ENCODE data around the gene TSC22D2.

Gene TSC22D2

GRCh38 chr3:150488867-150489266 is 80.8 kb downstream of the TSC22D2 start:
- Histone ChIP-seq H3K27me3 (ENCODE audit: low read length) (no peaks in the 10 kb centered on the region), H2AFZ (ENCODE audit: low read depth, low read length, severe bottlenecking) (peak overlapping the region; percentile 43), H3K79me2 (ENCODE audit: insufficient read depth, low read length) (no peaks in the 10 kb centered on the region), H3K9ac (ENCODE audit: low read length) (no peak overlapping the region), H4K20me1 (ENCODE audit: low read depth, low read length) (no peaks in the 10 kb centered on the region), H3F3A (ENCODE audit: insufficient read depth) (no peaks in the 10 kb centered on the region), H3K4me3 (ENCODE audit: insufficient read depth, low read length, poor library complexity, severe bottlenecking) (no peak overlapping the region), H3K36me3 (ENCODE audit: low read length) (no peaks in the 10 kb centered on the region), H3K4me2 (ENCODE audit: low read depth, low read length, poor library complexity, severe bottlenecking) (no peak overlapping the region), H3K9me3 (ENCODE audit: insufficient read depth, low read length) (no peaks in the 10 kb centered on the region), H3K27ac (ENCODE audit: low read depth, low read length) (no peak overlapping the region), H3K9me2 (replicated peaks; ENCODE audit: insufficient read depth, low read length) (no peaks in the 10 kb centered on the region)
- TF ChIP-seq EZH2phosphoT487 (conservative IDR thresholded peaks at IDR 0.05; ENCODE audit: low read length) (no peak), CTCF (IDR thresholded peaks at IDR 0.05; ENCODE audit: insufficient read depth, low read length, poor library complexity, severe bottlenecking) (no peak)

GRCh38 chr3:150490277-150490986 is 82.3 kb downstream of the TSC22D2 start:
- H3K9me3 ChIP-seq (ENCODE audit: insufficient read depth, low read length): no peaks in the 10 kb centered on the region
- H3K27me3 ChIP-seq (ENCODE audit: low read length): no peaks in the 10 kb centered on the region

GRCh38 chr3:150494411-150494977 is 86.4 kb downstream of the TSC22D2 start:
- no peaks in the 10 kb centered on the region for H3K9me3 ChIP-seq (ENCODE audit: insufficient read depth, low read length)
- no peaks in the 10 kb centered on the region for H3K27me3 ChIP-seq (ENCODE audit: low read length)
- no peak overlapping the region for H3K9ac ChIP-seq (ENCODE audit: low read length)
- H3K4me2 ChIP-seq (ENCODE audit: low read depth, low read length, poor library complexity, severe bottlenecking): no peak overlapping the region
- no peaks in the 10 kb centered on the region for H3F3A ChIP-seq (ENCODE audit: insufficient read depth)
- TF ChIP-seq EZH2phosphoT487 (conservative IDR thresholded peaks at IDR 0.05; ENCODE audit: low read length) (no peak), CTCF (IDR thresholded peaks at IDR 0.05; ENCODE audit: insufficient read depth, low read length, poor library complexity, severe bottlenecking) (no peak)
- no peaks in the 10 kb centered on the region for H4K20me1 ChIP-seq (ENCODE audit: low read depth, low read length)
- no peak overlapping the region for H3K4me3 ChIP-seq (ENCODE audit: insufficient read depth, low read length, poor library complexity, severe bottlenecking)
- no peak overlapping the region for H3K27ac ChIP-seq (ENCODE audit: low read depth, low read length)
- H3K9me2 ChIP-seq (replicated peaks; ENCODE audit: insufficient read depth, low read length): no peaks in the 10 kb centered on the region
- H3K79me2 ChIP-seq (ENCODE audit: insufficient read depth, low read length): no peaks in the 10 kb centered on the region
- H2AFZ ChIP-seq (ENCODE audit: low read depth, low read length, severe bottlenecking): no peak overlapping the region
- no peaks in the 10 kb centered on the region for H3K36me3 ChIP-seq (ENCODE audit: low read length)

More at GRCh38 chr3:150490277-150490986, 82.3 kb downstream of the TSC22D2 start:
- Histone ChIP-seq H3F3A (ENCODE audit: insufficient read depth) (no peaks in the 10 kb centered on the region), H3K9ac (ENCODE audit: low read length) (no peak overlapping the region), H2AFZ (ENCODE audit: low read depth, low read length, severe bottlenecking) (no peak overlapping the region), H4K20me1 (ENCODE audit: low read depth, low read length) (no peaks in the 10 kb centered on the region), H3K27ac (ENCODE audit: low read depth, low read length) (no peak overlapping the region), H3K36me3 (ENCODE audit: low read length) (no peaks in the 10 kb centered on the region), H3K9me2 (replicated peaks; ENCODE audit: insufficient read depth, low read length) (no peaks in the 10 kb centered on the region), H3K79me2 (ENCODE audit: insufficient read depth, low read length) (no peaks in the 10 kb centered on the region), H3K4me2 (ENCODE audit: low read depth, low read length, poor library complexity, severe bottlenecking) (no peak overlapping the region), H3K4me3 (ENCODE audit: insufficient read depth, low read length, poor library complexity, severe bottlenecking) (no peak overlapping the region)
- TF ChIP-seq EZH2phosphoT487 (conservative IDR thresholded peaks at IDR 0.05; ENCODE audit: low read length): no peak
- TF ChIP-seq CTCF (IDR thresholded peaks at IDR 0.05; ENCODE audit: insufficient read depth, low read length, poor library complexity, severe bottlenecking): no peak
